CD1c-positive myeloid dendritic cell (primary cell): ENCODE measurements around the gene CORO2A.
"Not testable (repeated sequence)": the region's sequence is repeated elsewhere in the genome, so short reads cannot be mapped to it uniquely, and the experiment has no call there.

Source experiments
- DNase-seq: peaks from one replicate; pipeline ENCODE4 v3.0.0-alpha.2; 2016; ENCODE audit errors: extremely low spot score

CORO2A gene

GRCh38 chr9:98142182-98142907, 50.1 kb downstream of the CORO2A start:
- peak; percentile 78 for DNase-seq

GRCh38 chr9:98140503-98140902, 51.9 kb downstream of the CORO2A start:
- DNase-seq = no peak

- DNase-seq = no peak
Observed at GRCh38 chr9:98136489-98136888, 55.9 kb downstream of the CORO2A start.

- no peak for DNase-seq
Observed at GRCh38 chr9:98135938-98136337, 56.5 kb downstream of the CORO2A start.

- DNase-seq = no peak
Observed at GRCh38 chr9:98135558-98135934, 56.9 kb downstream of the CORO2A start.

GRCh38 chr9:98134702-98135557, 57.5 kb downstream of the CORO2A start:
- no peak for DNase-seq

GRCh38 chr9:98132806-98133631, 59.4 kb downstream of the CORO2A start:
- DNase-seq = no peak

- DNase-seq = no peak
Observed at GRCh38 chr9:98132158-98132557, 60.3 kb downstream of the CORO2A start.

- no peak for DNase-seq
Observed at GRCh38 chr9:98130576-98131228, 61.7 kb downstream of the CORO2A start.

- not testable (repeated sequence) for DNase-seq
Observed at GRCh38 chr9:98130060-98130459, 62.4 kb downstream of the CORO2A start.

GRCh38 chr9:98129451-98129881, 63.0 kb downstream of the CORO2A start:
- peak; percentile 91 for DNase-seq

GRCh38 chr9:98128316-98128715, 64.1 kb downstream of the CORO2A start:
- no peak for DNase-seq

- DNase-seq = no peak
Observed at GRCh38 chr9:98127226-98127625, 65.2 kb downstream of the CORO2A start.

GRCh38 chr9:98124637-98125426, 67.6 kb downstream of the CORO2A start:
- no peak for DNase-seq

GRCh38 chr9:98124091-98124490, 68.3 kb downstream of the CORO2A start:
- not testable (repeated sequence) for DNase-seq

GRCh38 chr9:98121058-98121457, 71.4 kb downstream of the CORO2A start:
- peak; percentile 22 for DNase-seq

- no peak for DNase-seq
Observed at GRCh38 chr9:98120476-98120875, 72.0 kb downstream of the CORO2A start.

GRCh38 chr9:98118640-98119601, 73.5 kb downstream of the CORO2A start, which contains the start of gene TRIM14:
TRIM14 (minus strand) TSS chr9:98119222; CDS start chr9:98119188, 34 bp downstream.
- peak; percentile 84 for DNase-seq

- DNase-seq = peak; percentile 57
Observed at GRCh38 chr9:98117984-98118639, 74.3 kb downstream of the CORO2A start.
